Sigmoid colon (tissue), 7 donors: ENCODE data around the gene CDKAL1. TPM values are rescaled to one million over a fixed set of nuclear protein-coding genes. Genes with fewer than 3 reads are reported as not detected.

Experiments used
- DNase-seq: peaks from one replicate; pipeline ENCODE4 v3.0.0-alpha.2; 2019
- H3K27ac ChIP-seq, 4 donors: fragments of 200-600 bp; sonication (generic); one replicate each; pipeline ENCODE4 v1.5.1; 2016 to 2019; ENCODE audit warnings: mild to moderate bottlenecking in 1 of 4
- H3K27me3 ChIP-seq, 3 donors: fragments of 200-600 bp; sonication (generic); one replicate each; pipeline ENCODE4 v1.5.1; 2019; ENCODE audit warnings: mild to moderate bottlenecking in 1 of 3
- H3K36me3 ChIP-seq, 4 donors: fragments of 200-600 bp; sonication (generic); one replicate each; pipeline ENCODE4 v1.5.1; 2016 to 2019
- H3K4me1 ChIP-seq, 4 donors: fragments of 200-600 bp; sonication (generic); one replicate each; pipeline ENCODE4 v1.5.1; 2017 to 2019
- H3K4me3 ChIP-seq, 4 donors: fragments of 200-600 bp; sonication (generic); one replicate each; pipeline ENCODE4 v1.5.1; 2017 to 2019; ENCODE audit warnings: mild to moderate bottlenecking in 2 of 4, moderate library complexity in 1 of 4
- H3K9me3 ChIP-seq, 4 donors: fragments of 200-600 bp in 3 of 4; sonication (generic) in 3 of 4; one replicate each; pipeline versions ENCODE4 v1.5.1 to v1.6.1; 2013 to 2019
- EP300 ChIP-seq, 4 donors: sonication (generic); formaldehyde crosslinking; IDR thresholded peaks; one replicate each; pipeline ENCODE4 v1.6.1; 2017; ENCODE audit warnings: antibody characterized with exemption in 4 of 4
- POLR2A ChIP-seq, 2 donors: fragments of 450-650 bp; IDR thresholded peaks; one replicate each; pipeline ENCODE4 v1.6.1; 2016; ENCODE audit warnings: antibody characterized with exemption in 2 of 2, mild to moderate bottlenecking in 2 of 2, moderate library complexity in 2 of 2
- POLR2AphosphoS5 ChIP-seq, 4 donors: sonication (generic); formaldehyde crosslinking; IDR thresholded peaks; one replicate each; pipeline ENCODE4 v1.6.1; 2017; ENCODE audit warnings: antibody characterized with exemption in 4 of 4
- WGBS, 2 donors: extraction: QIAGEN DNeasy Blood & Tissue Kit; methylation state at CpG; one replicate each; pipeline ENCODE4 v1.1.7; 2013; 5-methylcytosine and 5-hydroxymethylcytosine counted together
- intact Hi-C: fragments of 100-400 bp; cut with DNase I; formaldehyde crosslinking; loops from one replicate; pipeline ENCODE4 v1.15.1; 2023
- polyA plus RNA-seq, 3 donors: library from polyadenylated mRNA; stranded (reverse); fragments of 200-250 nt; gene quantifications; one replicate each; pipeline ENCODE4 v1.2.3, GENCODE V29; 2013
- total RNA-seq, 4 donors: library from RNA; depleted of rRNA; stranded (reverse); fragments of >200 nt; gene quantifications; one replicate each; pipeline ENCODE4 v1.1.0, GENCODE V29; 2016
- TF ChIP-seq, protein P1 (sequence below), 4 experiments: fragments of 450-650 bp in 3 of 4; fragments of 200-600 bp in 1 of 4; IDR thresholded peaks; one replicate each; pipeline ENCODE4 v1.5.1; 2016 to 2019; ENCODE audit warnings: antibody characterized with exemption in 4 of 4, mild to moderate bottlenecking in 3 of 4, moderate library complexity in 2 of 4
- donor health status: healthy with polysubstance abuse.
- donor health status: Bipolar disorder and iron deficiency.
- donor health status: healthy.

Gene CDKAL1
- total and polyA plus RNA-seq, 7 donors: 2.8 to 14.7 (median 11.4) TPM

DNA sequence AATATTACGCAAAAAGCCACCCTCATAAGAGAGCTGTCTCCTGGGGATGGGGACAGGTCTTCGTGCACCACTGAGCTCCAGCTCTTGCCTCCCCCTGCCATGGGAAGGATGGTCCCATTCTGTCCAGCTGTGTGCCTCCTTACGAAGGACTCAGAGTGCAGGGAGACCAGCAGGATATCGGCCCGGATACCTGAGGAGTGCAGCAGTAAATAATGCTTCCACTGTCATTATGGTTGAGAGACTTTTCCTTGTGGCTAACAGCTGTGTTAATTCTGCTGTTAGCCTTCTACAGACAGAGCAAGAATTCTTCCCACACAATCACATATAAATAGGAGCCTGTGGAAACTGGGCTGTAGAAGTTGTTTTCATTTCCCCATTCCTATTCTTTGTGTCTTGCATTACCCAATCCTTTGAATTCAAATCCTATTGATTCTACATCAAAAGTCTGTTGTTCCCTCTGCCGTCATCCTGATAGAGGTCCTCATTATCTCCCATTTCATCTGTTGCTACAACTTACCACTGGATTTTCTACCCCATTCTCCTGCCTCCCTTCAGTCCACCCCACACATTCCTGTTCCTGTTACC lies 694.7 kb downstream of the CDKAL1 start:
- 89 to 93% methylated on average over 6 of the region's 6 CpGs for WGBS, 2 donors
- intact Hi-C loops: no loop called here
- no peaks in the 10 kb centered on the region for H3K9me3 ChIP-seq
- H3K27ac ChIP-seq: no peak overlapping the region
- DNase-seq: no peak
- no peak overlapping the region for H3K4me3 ChIP-seq
- no peaks in the 10 kb centered on the region for H3K27me3 ChIP-seq
- H3K36me3 ChIP-seq: peaks cover 0 to 34% (median 7%) of the 10 kb centered on the region in 4 donors
- no peaks in the 10 kb centered on the region for H3K4me1 ChIP-seq
- TF ChIP-seq, protein P1, sequence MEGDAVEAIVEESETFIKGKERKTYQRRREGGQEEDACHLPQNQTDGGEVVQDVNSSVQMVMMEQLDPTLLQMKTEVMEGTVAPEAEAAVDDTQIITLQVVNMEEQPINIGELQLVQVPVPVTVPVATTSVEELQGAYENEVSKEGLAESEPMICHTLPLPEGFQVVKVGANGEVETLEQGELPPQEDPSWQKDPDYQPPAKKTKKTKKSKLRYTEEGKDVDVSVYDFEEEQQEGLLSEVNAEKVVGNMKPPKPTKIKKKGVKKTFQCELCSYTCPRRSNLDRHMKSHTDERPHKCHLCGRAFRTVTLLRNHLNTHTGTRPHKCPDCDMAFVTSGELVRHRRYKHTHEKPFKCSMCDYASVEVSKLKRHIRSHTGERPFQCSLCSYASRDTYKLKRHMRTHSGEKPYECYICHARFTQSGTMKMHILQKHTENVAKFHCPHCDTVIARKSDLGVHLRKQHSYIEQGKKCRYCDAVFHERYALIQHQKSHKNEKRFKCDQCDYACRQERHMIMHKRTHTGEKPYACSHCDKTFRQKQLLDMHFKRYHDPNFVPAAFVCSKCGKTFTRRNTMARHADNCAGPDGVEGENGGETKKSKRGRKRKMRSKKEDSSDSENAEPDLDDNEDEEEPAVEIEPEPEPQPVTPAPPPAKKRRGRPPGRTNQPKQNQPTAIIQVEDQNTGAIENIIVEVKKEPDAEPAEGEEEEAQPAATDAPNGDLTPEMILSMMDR (IDR thresholded peaks at IDR 0.05): no peak
- TF ChIP-seq POLR2AphosphoS5 (IDR thresholded peaks at IDR 0.05) (no peak), EP300 (IDR thresholded peaks at IDR 0.05) (no peak), POLR2A (IDR thresholded peaks at IDR 0.05) (no peak)

DNA sequence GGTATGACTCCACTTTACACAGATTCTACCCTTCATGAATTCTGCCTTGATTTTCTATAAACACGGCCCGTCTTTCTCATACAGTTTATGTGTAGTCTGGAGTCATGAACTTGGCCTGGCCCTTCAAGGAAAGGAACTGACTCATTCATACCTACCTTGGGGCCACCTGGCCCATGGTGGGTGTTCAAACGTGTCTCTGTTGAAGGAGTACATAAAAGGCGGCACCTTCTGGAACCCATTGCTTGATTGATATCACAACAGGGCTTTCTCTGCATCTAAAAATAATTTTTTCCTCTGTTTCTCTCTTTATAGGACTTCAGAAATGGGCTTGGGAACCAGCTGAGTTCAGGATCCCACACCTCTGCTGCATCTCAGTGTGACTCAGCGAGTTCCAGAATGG lies 696.3 kb downstream of the CDKAL1 start:
- TF ChIP-seq POLR2A (IDR thresholded peaks at IDR 0.05) (no peak), EP300 (IDR thresholded peaks at IDR 0.05) (no peak), POLR2AphosphoS5 (IDR thresholded peaks at IDR 0.05) (no peak)
- TF ChIP-seq, protein P1 (IDR thresholded peaks at IDR 0.05): no peak
- Histone ChIP-seq H3K36me3 (peaks cover 0 to 34% (median 7%) of the 10 kb centered on the region in 4 donors), H3K4me1 (no peaks in the 10 kb centered on the region), H3K9me3 (no peaks in the 10 kb centered on the region), H3K27ac (no peak overlapping the region), H3K4me3 (no peak overlapping the region), H3K27me3 (no peaks in the 10 kb centered on the region)
- no peak for DNase-seq
- 94 to 95% methylated on average over 5 of the region's 5 CpGs for WGBS, 2 donors
- intact Hi-C loops: no loop called here

DNA sequence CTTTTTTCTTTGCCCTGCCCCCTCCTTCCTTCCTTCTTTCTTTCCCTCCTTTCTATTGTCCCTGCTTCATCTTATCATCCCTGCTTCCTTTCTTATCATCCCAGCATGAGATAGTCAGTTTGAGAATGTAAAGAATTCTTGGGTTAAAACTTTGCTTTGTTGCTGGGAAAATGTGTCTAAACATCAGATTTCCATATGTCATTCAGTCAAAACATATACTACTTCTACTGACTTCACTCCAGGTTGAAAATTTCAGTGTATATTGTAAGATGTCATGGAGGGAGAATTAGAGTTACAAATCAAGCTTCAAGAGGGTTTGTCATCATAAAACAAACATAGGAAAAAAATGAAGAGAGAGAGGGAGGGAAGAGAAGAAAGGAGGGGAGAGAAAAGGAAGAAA lies 700.9 kb downstream of the CDKAL1 start:
- peaks cover 0 to 9% (median 1%) of the 10 kb centered on the region in 4 donors for H3K9me3 ChIP-seq
- H3K36me3 ChIP-seq: peaks cover 0 to 30% (median 7%) of the 10 kb centered on the region in 4 donors
- TF ChIP-seq, protein P1 (IDR thresholded peaks at IDR 0.05): no peak
- TF ChIP-seq EP300 (IDR thresholded peaks at IDR 0.05): no peak
- TF ChIP-seq POLR2AphosphoS5 (IDR thresholded peaks at IDR 0.05): no peak
- no peak for TF ChIP-seq POLR2A (IDR thresholded peaks at IDR 0.05)
- H3K4me1 ChIP-seq: no peaks in the 10 kb centered on the region
- no peaks in the 10 kb centered on the region for H3K27me3 ChIP-seq
- H3K27ac ChIP-seq: no peak overlapping the region
- intact Hi-C loops: no loop called here
- H3K4me3 ChIP-seq: no peak overlapping the region
- no peak for DNase-seq

DNA sequence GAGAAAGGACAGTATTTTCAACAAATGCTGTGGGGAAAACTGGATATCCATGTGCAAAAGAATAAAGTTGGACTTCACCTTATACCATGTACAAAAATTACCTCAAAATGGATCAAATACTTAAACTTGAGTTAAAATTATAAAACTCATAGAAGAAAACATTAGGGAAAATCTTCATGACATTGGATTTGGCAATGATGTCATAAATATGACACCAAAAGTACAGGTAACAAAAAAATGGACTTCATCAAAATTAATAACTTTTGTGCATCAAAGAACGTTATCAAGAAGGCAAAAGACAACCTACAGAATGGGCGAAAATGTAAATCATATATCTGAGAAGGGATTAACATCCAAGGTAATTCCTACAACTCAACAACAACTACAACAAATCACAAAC lies 704.0 kb downstream of the CDKAL1 start:
- Histone ChIP-seq H3K27ac (no peak overlapping the region), H3K9me3 (peaks cover 0 to 9% (median 1%) of the 10 kb centered on the region in 4 donors), H3K4me1 (no peaks in the 10 kb centered on the region), H3K27me3 (no peaks in the 10 kb centered on the region), H3K4me3 (no peak overlapping the region), H3K36me3 (peaks cover 0 to 3% (median under 1%) of the 10 kb centered on the region in 4 donors)
- TF ChIP-seq, protein P1 (IDR thresholded peaks at IDR 0.05): no peak
- no peak for TF ChIP-seq POLR2A (IDR thresholded peaks at IDR 0.05)
- TF ChIP-seq POLR2AphosphoS5 (IDR thresholded peaks at IDR 0.05): no peak
- no peak for TF ChIP-seq EP300 (IDR thresholded peaks at IDR 0.05)
- 95 to 98% methylated on average over 2 of the region's 2 CpGs for WGBS, 2 donors
- intact Hi-C loops: no loop called here
- no peak for DNase-seq

DNA sequence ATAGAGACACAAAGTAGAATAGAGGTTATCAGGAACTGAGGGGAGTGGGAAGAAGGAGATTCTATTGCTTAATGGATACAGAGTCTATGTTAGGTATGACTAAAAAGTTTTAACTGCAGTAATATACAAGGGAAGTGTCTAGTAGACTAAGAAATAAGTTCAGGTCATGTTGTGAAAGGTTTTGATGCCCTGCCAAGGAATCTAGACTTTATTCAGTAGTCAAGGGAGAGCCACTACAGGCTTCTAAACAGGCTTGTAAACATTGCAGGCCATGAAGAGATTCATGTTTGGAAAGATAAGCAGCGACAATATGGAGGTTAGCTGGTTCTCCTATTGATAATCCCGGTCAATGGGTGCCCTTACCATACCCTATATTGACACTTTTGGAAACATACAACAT lies 706.5 kb downstream of the CDKAL1 start:
- 94% methylated on average over 2 of the region's 2 CpGs for WGBS, 2 donors
- Histone ChIP-seq H3K36me3 (no peaks in the 10 kb centered on the region), H3K4me3 (no peak overlapping the region), H3K4me1 (no peaks in the 10 kb centered on the region), H3K27ac (no peak overlapping the region), H3K27me3 (no peaks in the 10 kb centered on the region), H3K9me3 (peaks cover 0 to 9% (median 1%) of the 10 kb centered on the region in 4 donors)
- no peak for DNase-seq
- TF ChIP-seq, protein P1 (IDR thresholded peaks at IDR 0.05): no peak
- TF ChIP-seq POLR2A (IDR thresholded peaks at IDR 0.05) (no peak), POLR2AphosphoS5 (IDR thresholded peaks at IDR 0.05) (no peak), EP300 (IDR thresholded peaks at IDR 0.05) (no peak)
- intact Hi-C loops: no loop called here
